Stimulated activated CD8-positive, alpha-beta memory T cell treated with anti-CD3 and anti-CD28 coated beads, Interleukin-2, amount 100 ng/mL, for 48 hours (primary cell): ENCODE measurements around the gene GSG1L.
"Not testable (repeated sequence)": the region's sequence is repeated elsewhere in the genome, so short reads cannot be mapped to it uniquely, and the experiment has no call there.

ENCODE experiments used
- DNase-seq, 2 donors: peaks; one replicate each; pipeline ENCODE4 v3.0.0-alpha.2; 2020; ENCODE audit warnings: low read depth in 2 of 2

The GSG1L gene

GRCh38 chr16:27950206-27950887 is 113.2 kb downstream of the GSG1L start:
- DNase-seq = no peak

GRCh38 chr16:27947696-27948095 is 115.8 kb downstream of the GSG1L start:
- DNase-seq = no peak

- DNase-seq = no peak
Measured at GRCh38 chr16:27945233-27945973, 118.1 kb downstream of the GSG1L start.

- DNase-seq = no peak
Measured at GRCh38 chr16:27943766-27944165, 119.7 kb downstream of the GSG1L start.

DNA sequence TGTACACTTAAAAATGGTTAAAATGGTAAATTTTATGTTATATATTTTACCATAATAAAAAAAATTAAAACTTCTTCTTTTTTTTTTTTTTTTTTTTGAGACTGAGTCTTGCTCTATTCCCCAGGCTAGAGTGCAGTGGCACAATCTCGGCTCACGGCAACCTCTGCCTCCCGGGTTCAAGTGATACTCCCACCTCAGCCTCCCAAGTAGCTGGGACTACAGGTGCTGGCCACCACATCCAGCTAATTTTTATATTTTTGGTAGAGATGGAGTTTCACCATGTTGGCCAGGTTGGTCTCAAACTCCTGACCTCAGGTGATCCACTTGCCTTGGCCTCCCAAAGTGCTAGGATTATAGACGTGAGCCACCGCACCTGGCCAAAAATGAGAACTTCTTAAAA is 121.4 kb downstream of the GSG1L start:
- not testable (repeated sequence) for DNase-seq

DNA sequence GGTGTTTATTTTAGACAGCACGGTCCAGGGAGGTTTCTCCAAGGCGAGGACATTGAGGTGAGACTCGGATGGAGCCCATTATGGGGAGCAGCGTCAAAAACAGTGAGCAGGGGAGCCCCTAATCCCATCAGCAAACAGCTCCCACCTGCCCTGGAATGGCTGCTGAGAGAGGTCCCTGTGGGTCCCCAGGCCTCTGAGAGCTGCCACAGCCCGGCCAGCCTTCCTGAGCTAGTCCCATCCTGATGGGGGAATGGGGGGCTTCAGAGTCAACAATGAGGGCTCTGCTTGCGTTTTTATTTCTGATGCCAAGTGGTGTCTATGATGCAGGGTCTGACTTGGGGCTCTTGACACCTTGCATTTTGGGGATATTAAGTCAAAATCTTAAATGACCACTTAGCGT is 128.4 kb downstream of the GSG1L start:
- no peak for DNase-seq

- DNase-seq = no peak
Measured at GRCh38 chr16:27932542-27933135, 130.9 kb downstream of the GSG1L start.

GRCh38 chr16:27929818-27930217 is 133.7 kb downstream of the GSG1L start:
- DNase-seq = no peak

- no peak for DNase-seq
Measured at GRCh38 chr16:27928542-27928941, 135.0 kb downstream of the GSG1L start.

DNA sequence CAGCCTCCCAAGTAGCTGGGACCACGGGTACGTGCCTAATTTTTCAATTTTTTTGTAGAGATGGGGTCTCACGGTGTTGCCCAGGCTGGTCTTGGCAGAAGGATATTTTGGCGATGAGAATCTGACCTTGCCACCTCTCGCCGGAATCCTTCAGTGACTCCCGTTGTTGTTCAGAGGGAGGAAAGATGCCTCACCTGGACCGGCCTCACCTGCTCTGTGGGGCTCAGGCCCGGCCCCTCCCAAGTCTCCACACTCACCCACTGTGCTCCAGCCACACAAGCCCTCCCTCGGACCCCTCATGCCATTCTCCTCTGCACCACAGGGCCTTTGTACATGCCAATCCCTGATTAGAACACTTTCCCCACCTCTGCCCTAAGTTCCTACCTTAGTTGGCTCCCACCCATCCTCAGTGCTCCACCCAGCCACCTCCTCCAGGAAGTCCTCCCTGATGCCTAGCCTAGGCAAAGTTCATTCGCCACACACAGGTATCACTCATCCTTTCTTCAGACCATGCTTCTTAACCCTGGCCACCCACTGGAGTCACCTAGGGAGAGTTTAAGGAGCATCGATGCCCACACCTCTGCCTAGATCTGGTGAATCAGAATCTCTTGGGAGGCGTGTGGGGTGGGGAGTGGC is 136.1 kb downstream of the GSG1L start:
- DNase-seq = no peak

DNA sequence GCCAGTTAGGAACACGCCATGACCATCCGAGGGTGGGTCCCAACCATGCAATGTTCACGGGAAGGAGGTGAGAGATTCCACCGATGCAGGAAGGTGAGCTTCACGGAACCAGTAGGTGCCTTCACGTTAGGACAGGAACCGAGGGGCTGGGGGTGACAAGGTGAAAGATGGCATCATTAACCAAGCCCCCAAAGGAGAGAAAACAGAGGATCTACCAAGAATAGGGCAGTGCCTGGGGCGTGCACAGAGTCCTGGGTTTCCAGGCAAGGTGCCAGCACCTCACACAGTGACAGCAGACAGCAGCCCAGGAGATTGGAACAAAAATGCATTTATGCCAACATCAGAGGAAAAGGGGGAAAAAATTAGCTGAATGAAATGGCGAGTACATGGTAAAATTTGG is 137.9 kb downstream of the GSG1L start:
- no peak for DNase-seq

DNA sequence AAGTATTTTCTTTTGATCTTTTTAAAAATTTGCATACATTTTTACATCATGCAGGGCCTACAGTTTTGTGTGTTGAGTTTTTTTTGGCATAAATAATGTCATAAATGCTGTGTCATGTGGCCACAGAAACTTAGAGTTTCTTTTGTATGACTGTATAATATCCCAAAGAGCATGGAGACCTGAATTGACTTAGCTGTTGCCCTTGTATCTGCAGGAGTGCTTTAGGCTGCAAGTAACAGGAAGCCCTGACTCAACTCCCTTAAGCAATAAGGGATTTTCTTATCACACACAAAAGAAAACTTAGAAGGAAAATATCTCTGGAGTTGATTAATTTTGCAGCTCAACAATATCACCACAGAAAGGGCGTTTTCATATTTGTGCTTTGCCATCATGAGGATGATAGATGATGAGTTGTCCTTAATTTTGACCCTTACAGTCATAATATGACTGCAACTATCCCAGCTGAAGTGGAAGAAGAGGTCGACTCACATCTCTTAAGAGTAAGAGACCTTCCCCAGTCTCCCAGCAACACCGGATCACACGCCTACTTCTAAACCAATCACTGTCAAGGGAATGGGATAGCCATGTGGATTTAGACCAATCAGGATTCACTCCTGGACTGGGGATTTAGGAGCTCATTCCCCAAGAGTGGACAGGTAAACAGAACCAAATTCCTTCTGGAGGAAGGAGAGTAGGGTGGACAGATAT is 138.9 kb downstream of the GSG1L start:
- no peak for DNase-seq

GRCh38 chr16:27923751-27924150 is 139.8 kb downstream of the GSG1L start:
- no peak for DNase-seq

GRCh38 chr16:27922433-27922832 is 141.1 kb downstream of the GSG1L start:
- DNase-seq = no peak

DNA sequence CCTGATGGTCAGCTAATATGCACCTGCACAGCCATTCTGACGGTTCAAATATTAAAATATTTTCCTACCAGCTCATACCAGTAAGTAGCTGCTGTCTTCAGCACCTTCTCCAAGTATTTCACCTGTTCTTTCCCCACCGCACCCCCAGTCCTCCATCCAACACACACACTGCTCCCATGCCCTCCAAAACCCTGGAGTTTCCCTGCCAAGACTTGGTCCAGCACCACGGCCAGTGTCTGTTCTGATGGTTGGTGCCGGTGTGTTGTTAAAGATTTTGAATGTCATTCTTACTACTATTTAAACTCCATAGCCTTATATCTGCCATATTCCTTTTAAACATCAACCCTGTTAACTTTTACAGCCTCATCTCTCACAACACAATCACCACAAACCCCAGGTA is 142.4 kb downstream of the GSG1L start:
- DNase-seq = no peak

- DNase-seq = no peak
Measured at GRCh38 chr16:27920391-27920891, 143.1 kb downstream of the GSG1L start.

DNA sequence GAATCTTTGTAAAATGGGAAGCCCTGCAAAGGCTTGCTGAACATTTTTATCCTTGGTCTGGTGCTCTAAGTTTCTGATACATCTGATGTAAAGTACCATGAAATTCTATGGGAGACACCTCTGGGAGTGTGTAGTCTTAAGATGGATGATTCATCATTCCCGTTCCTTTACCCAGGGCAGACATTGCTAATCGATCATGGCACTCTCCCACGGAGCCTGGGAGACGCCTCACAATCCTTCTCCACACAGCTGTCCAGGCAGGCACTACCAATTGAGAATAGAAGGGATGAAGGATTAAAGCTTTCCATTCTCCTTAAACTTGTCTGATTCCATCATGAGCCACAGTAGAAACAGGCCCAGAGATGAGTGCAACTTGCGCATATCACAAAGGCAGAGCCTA is 144.8 kb downstream of the GSG1L start:
- DNase-seq = no peak

DNA sequence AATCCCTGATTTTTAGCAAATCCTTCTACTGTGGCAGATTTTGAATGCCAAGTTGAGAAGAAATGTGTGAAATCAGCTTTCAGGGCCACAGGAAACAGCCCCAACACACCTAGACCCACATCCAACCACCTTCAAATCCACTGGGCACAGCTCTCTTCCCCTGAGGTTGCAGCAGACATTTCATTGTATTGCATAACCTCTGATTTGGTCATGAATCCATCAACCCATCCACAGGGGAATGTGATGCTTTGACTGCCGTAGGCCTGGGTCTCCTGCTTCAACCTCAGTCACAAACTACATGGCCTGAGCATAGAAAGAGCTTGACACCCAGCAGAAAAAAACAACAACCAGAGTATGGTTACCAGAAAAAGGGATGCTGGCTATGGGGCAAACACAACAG is 145.6 kb downstream of the GSG1L start:
- no peak for DNase-seq

- DNase-seq = no peak
Measured at GRCh38 chr16:27911486-27911885, 152.0 kb downstream of the GSG1L start.

DNA sequence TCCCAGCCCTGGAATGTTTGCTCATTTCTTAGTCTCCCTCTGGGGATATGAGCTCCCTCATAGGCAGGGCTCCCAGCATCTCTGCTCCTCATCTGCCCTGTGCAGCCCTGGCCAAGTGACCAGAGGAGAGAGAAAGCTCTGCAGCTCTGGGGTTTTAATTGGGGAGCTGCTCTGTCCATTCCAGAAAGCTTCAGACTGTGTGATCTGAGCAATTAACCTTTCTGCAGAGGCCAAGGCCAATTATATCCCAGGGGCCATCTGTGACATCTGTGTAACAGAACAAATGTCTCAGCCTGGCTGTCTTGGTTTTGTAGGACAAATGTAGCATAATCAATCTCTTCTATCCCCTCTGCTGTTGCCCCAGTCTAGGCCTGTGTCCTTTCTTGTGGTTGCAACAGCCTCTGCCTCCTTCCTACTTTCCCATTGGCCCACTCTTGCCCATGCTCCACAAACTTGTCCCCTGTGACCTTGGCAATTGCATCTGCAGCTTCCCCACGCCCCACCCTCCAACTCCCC is 156.0 kb downstream of the GSG1L start:
- DNase-seq = no peak

GRCh38 chr16:27906883-27907282 is 156.6 kb downstream of the GSG1L start:
- DNase-seq = no peak
